ENCODE measurements around the gene DISC1. TPM values are rescaled to one million over a fixed set of nuclear protein-coding genes. Genes with fewer than 3 reads are reported as not detected.

Gene DISC1
- total and polyA plus RNA-seq, 2 donors (not counting 1 experiment from before 2014, with no cell fraction given), result 2.7 to 4.3 TPM

GRCh38 chr1:231829332-231829731 lies 202.7 kb downstream of the DISC1 start:
- H3K27me3 ChIP-seq (replicated peaks in 1 of 4; ENCODE audit: control extremely low read depth in 1 of 4, control insufficient read depth in 3 of 4, insufficient read depth in 4 of 4, low read length in 3 of 4), result no peaks in the 10 kb centered on the region
- intact Hi-C loops (cut with micrococcal nuclease), result no loop called here
- no peak overlapping the region for H3K27ac ChIP-seq (ENCODE audit: low read length in 2 of 2)
- H2AFZ ChIP-seq (ENCODE audit: insufficient read depth, low read depth, low read length, poor library complexity, severe bottlenecking), result no peak overlapping the region
- WGBS (ENCODE audit: insufficient coverage), result 88% methylated on average over 8 of the region's 9 CpGs
- H3K4me3 Mint-ChIP-seq, result no peak overlapping the region
- no peak for DNase-seq
- no peak overlapping the region for H3K27ac Mint-ChIP-seq
- H3K79me2 ChIP-seq (ENCODE audit: control insufficient read depth, insufficient read depth, low read length), result no peaks in the 10 kb centered on the region
- H3K9me3 ChIP-seq (ENCODE audit: control extremely low read depth in 1 of 3, control insufficient read depth in 2 of 3, insufficient read depth in 1 of 3, low read length in 2 of 3), result no peaks in the 10 kb centered on the region
- H4K20me1 ChIP-seq (ENCODE audit: control insufficient read depth, insufficient read depth, low read length, poor library complexity, severe bottlenecking), result no peaks in the 10 kb centered on the region
- POLR2A ChIA-PET, result no interaction called here
- H3K9me3 Mint-ChIP-seq (ENCODE audit: insufficient read depth), result no peaks in the 10 kb centered on the region
- no peak overlapping the region for H3K4me3 ChIP-seq (ENCODE audit: control extremely low read depth in 1 of 5, extremely low read depth in 1 of 5, insufficient read depth in 1 of 5, low read depth in 2 of 5, low read length in 4 of 5)
- H3K27me3 Mint-ChIP-seq, result no peaks in the 10 kb centered on the region
- no peak for ATAC-seq (ENCODE audit: low read depth)
- H3K9ac ChIP-seq (ENCODE audit: low read length), result no peak overlapping the region
- no peaks in the 10 kb centered on the region for H3K36me3 ChIP-seq (replicated peaks in 1 of 2; ENCODE audit: control extremely low read depth in 1 of 2, control insufficient read depth in 1 of 2, extremely low read depth in 1 of 2, insufficient read depth in 2 of 2, low read length in 1 of 2)
- TF ChIP-seq EZH2 (IDR thresholded peaks at IDR 0.05; ENCODE audit: borderline replicate concordance, insufficient read depth, low read depth, low read length, poor library complexity, severe bottlenecking) (no peak), CTCF (IDR thresholded peaks at IDR 0.05) (no peak)
- H3K4me2 ChIP-seq (replicated peaks; ENCODE audit: low read depth, low read length, poor library complexity, severe bottlenecking), result no peak overlapping the region
- H3K4me1 ChIP-seq (ENCODE audit: control insufficient read depth in 2 of 2, insufficient read depth in 2 of 2, low read length in 2 of 2), result no peaks in the 10 kb centered on the region
- CTCF ChIA-PET, result no interaction called here
- H3K4me1 Mint-ChIP-seq, result no peaks in the 10 kb centered on the region

- POLR2A ChIA-PET, result no interaction called here
- H3K27ac Mint-ChIP-seq, result no peak overlapping the region
- Histone ChIP-seq H3K4me1 (ENCODE audit: control insufficient read depth in 2 of 2, insufficient read depth in 2 of 2, low read length in 2 of 2) (no peaks in the 10 kb centered on the region), H3K36me3 (replicated peaks in 1 of 2; ENCODE audit: control extremely low read depth in 1 of 2, control insufficient read depth in 1 of 2, extremely low read depth in 1 of 2, insufficient read depth in 2 of 2, low read length in 1 of 2) (no peaks in the 10 kb centered on the region), H3K27me3 (replicated peaks in 1 of 4; ENCODE audit: control extremely low read depth in 1 of 4, control insufficient read depth in 3 of 4, insufficient read depth in 4 of 4, low read length in 3 of 4) (no peaks in the 10 kb centered on the region), H3K4me3 (ENCODE audit: control extremely low read depth in 1 of 5, extremely low read depth in 1 of 5, insufficient read depth in 1 of 5, low read depth in 2 of 5, low read length in 4 of 5) (no peak overlapping the region), H3K79me2 (ENCODE audit: control insufficient read depth, insufficient read depth, low read length) (no peaks in the 10 kb centered on the region), H3K9me3 (ENCODE audit: control extremely low read depth in 1 of 3, control insufficient read depth in 2 of 3, insufficient read depth in 1 of 3, low read length in 2 of 3) (no peaks in the 10 kb centered on the region), H3K27ac (ENCODE audit: low read length in 2 of 2) (no peak overlapping the region), H2AFZ (ENCODE audit: insufficient read depth, low read depth, low read length, poor library complexity, severe bottlenecking) (no peak overlapping the region), H4K20me1 (ENCODE audit: control insufficient read depth, insufficient read depth, low read length, poor library complexity, severe bottlenecking) (no peaks in the 10 kb centered on the region), H3K9ac (ENCODE audit: low read length) (no peak overlapping the region), H3K4me2 (replicated peaks; ENCODE audit: low read depth, low read length, poor library complexity, severe bottlenecking) (no peak overlapping the region)
- intact Hi-C loops (cut with micrococcal nuclease), result no loop called here
- H3K4me3 Mint-ChIP-seq, result no peak overlapping the region
- H3K9me3 Mint-ChIP-seq (ENCODE audit: insufficient read depth), result no peaks in the 10 kb centered on the region
- H3K27me3 Mint-ChIP-seq, result no peaks in the 10 kb centered on the region
- CTCF ChIA-PET, result no interaction called here
- DNase-seq (no peak), ATAC-seq (ENCODE audit: low read depth) (no peak)
- 92% methylated on average over 12 of the region's 14 CpGs for WGBS (ENCODE audit: insufficient coverage)
- H3K4me1 Mint-ChIP-seq, result no peaks in the 10 kb centered on the region
- TF ChIP-seq CTCF (IDR thresholded peaks at IDR 0.05), result no peak
- no peak for TF ChIP-seq EZH2 (IDR thresholded peaks at IDR 0.05; ENCODE audit: borderline replicate concordance, insufficient read depth, low read depth, low read length, poor library complexity, severe bottlenecking)
These were observed 209.8 kb downstream of the DISC1 start for GRCh38 chr1:231836227-231836893.
